Tibial artery (tissue), 4 donors: ENCODE data around the gene SCN3A.

Experiments
- DNase-seq, 2 donors: peaks; one replicate each; pipeline ENCODE4 v3.0.0-alpha.2; 2019
- H3K27ac ChIP-seq, 2 donors: fragments of 200-600 bp; sonication (generic) in 1 of 2; 1 replicate in 1 of 2; 2 replicates in 1 of 2; pipeline ENCODE4 v1.5.1; 2018 to 2019; ENCODE audit warnings: mild to moderate bottlenecking in 1 of 2
- H3K27me3 ChIP-seq, 2 donors: fragments of 200-600 bp; sonication (generic) in 1 of 2; one replicate each; pipeline versions ENCODE4 v1.5.1 to v1.6.0; 2016 to 2019
- H3K36me3 ChIP-seq, 3 donors: fragments of 200-600 bp; sonication (generic) in 2 of 3; one replicate each; pipeline ENCODE4 v1.5.1; 2016 to 2019; ENCODE audit warnings: mild to moderate bottlenecking in 2 of 3
- H3K4me1 ChIP-seq, 4 donors: fragments of 200-600 bp; sonication (generic) in 2 of 4; 1 replicate in 3 of 4; 2 replicates in 1 of 4; pipeline ENCODE4 v1.5.1; 2016 to 2019
- H3K4me3 ChIP-seq, 2 donors: fragments of 200-600 bp; sonication (generic) in 1 of 2; 1 replicate in 1 of 2; 2 replicates in 1 of 2; pipeline ENCODE4 v1.5.1; 2018 to 2019; ENCODE audit warnings: mild to moderate bottlenecking in 2 of 2
- H3K9me3 ChIP-seq, 3 donors: fragments of 200-600 bp; sonication (generic) in 1 of 3; one replicate each; pipeline ENCODE4 v1.5.1; 2016 to 2019
- CTCF ChIP-seq, 2 experiments: fragments of 200-600 bp in 1 of 2; fragments of 450-650 bp in 1 of 2; IDR thresholded peaks; one replicate each; pipeline ENCODE4 v1.5.1; 2017 to 2019; ENCODE audit warnings: antibody characterized with exemption in 2 of 2, mild to moderate bottlenecking in 1 of 2, moderate library complexity in 1 of 2
- intact Hi-C: fragments of 100-400 bp; cut with DNase I; formaldehyde crosslinking; loops from one replicate; pipeline ENCODE4 v1.15.0; 2023; ENCODE audit warnings: low total_unique reads

The SCN3A gene

GRCh38 chr2:165120740-165121467 lies 82.9 kb downstream of the SCN3A start:
- TF ChIP-seq CTCF (IDR thresholded peaks at IDR 0.05), result no peak
- Histone ChIP-seq H3K4me3 (no peak overlapping the region), H3K27ac (no peak overlapping the region), H3K36me3 (no peaks in the 10 kb centered on the region), H3K9me3 (no peaks in the 10 kb centered on the region), H3K27me3 (no peaks in the 10 kb centered on the region), H3K4me1 (no peaks in the 10 kb centered on the region)
- intact Hi-C loops, result no loop called here
- DNase-seq, result no peak

- no peaks in the 10 kb centered on the region for H3K4me1 ChIP-seq
- H3K4me3 ChIP-seq, result no peak overlapping the region
- intact Hi-C loops, result no loop called here
- no peaks in the 10 kb centered on the region for H3K36me3 ChIP-seq
- DNase-seq, result no peak
- H3K27ac ChIP-seq, result no peak overlapping the region
- no peaks in the 10 kb centered on the region for H3K9me3 ChIP-seq
- TF ChIP-seq CTCF (IDR thresholded peaks at IDR 0.05), result no peak
- no peaks in the 10 kb centered on the region for H3K27me3 ChIP-seq
Measured at GRCh38 chr2:165115258-165115657, 88.6 kb downstream of the SCN3A start.

- Histone ChIP-seq H3K4me1 (no peaks in the 10 kb centered on the region), H3K4me3 (no peak overlapping the region), H3K27me3 (no peaks in the 10 kb centered on the region), H3K36me3 (no peaks in the 10 kb centered on the region), H3K27ac (no peak overlapping the region), H3K9me3 (no peaks in the 10 kb centered on the region)
- no peak for DNase-seq
- TF ChIP-seq CTCF (IDR thresholded peaks at IDR 0.05), result no peak
- intact Hi-C loops, result no loop called here
Measured at GRCh38 chr2:165114346-165114939, 89.4 kb downstream of the SCN3A start.

GRCh38 chr2:165113414-165113813 lies 90.4 kb downstream of the SCN3A start:
- no peaks in the 10 kb centered on the region for H3K4me1 ChIP-seq
- no peak overlapping the region for H3K4me3 ChIP-seq
- H3K27me3 ChIP-seq, result no peaks in the 10 kb centered on the region
- DNase-seq, result no peak
- no peaks in the 10 kb centered on the region for H3K36me3 ChIP-seq
- no peak for TF ChIP-seq CTCF (IDR thresholded peaks at IDR 0.05)
- intact Hi-C loops, result no loop called here
- H3K27ac ChIP-seq, result no peak overlapping the region
- H3K9me3 ChIP-seq, result no peaks in the 10 kb centered on the region

- H3K4me3 ChIP-seq, result no peak overlapping the region
- no peak for TF ChIP-seq CTCF (IDR thresholded peaks at IDR 0.05)
- intact Hi-C loops, result no loop called here
- no peaks in the 10 kb centered on the region for H3K4me1 ChIP-seq
- no peak overlapping the region for H3K27ac ChIP-seq
- no peaks in the 10 kb centered on the region for H3K36me3 ChIP-seq
- no peak for DNase-seq
- no peaks in the 10 kb centered on the region for H3K27me3 ChIP-seq
- H3K9me3 ChIP-seq, result no peaks in the 10 kb centered on the region
Measured at GRCh38 chr2:165112789-165113188, 91.1 kb downstream of the SCN3A start.
